ENCODE measurements around the gene TMEM131L. TPM values are rescaled to one million over a fixed set of nuclear protein-coding genes. Genes with fewer than 3 reads are reported as not detected.

Gene TMEM131L
- total RNA-seq, 1 experiment from 2014 or later = 14.6 TPM

- Histone ChIP-seq H2BK5ac (ENCODE audit: insufficient read length, low read length) (no peak overlapping the region), H4K8ac (replicated peaks; ENCODE audit: insufficient read length, low read depth, low read length) (no peak overlapping the region), H3K14ac (ENCODE audit: insufficient read depth, low read length) (no peak overlapping the region), H4K5ac (ENCODE audit: insufficient read length, low read depth, low read length) (no peak overlapping the region), H3K9ac (ENCODE audit: extremely low read depth, insufficient read length, low read length) (no peak overlapping the region), H3K4me1 (ENCODE audit: insufficient read depth, low read length) (no peaks in the 10 kb centered on the region), H3K23ac (ENCODE audit: insufficient read length, low read depth, low read length) (no peak overlapping the region), H3T11ph (ENCODE audit: low read length) (no peak overlapping the region), H2BK20ac (ENCODE audit: low read depth, low read length, poor library complexity, severe bottlenecking) (no peak overlapping the region), H3K18ac (ENCODE audit: insufficient read length, low read depth, low read length) (no peak overlapping the region), H2BK15ac (ENCODE audit: low read depth, low read length) (no peak overlapping the region), H3K79me2 (ENCODE audit: insufficient read depth, low read length) (no peaks in the 10 kb centered on the region), H2BK120ac (ENCODE audit: low read depth, low read length, poor library complexity, severe bottlenecking) (no peak overlapping the region), H2BK12ac (ENCODE audit: insufficient read length, low read depth, low read length) (no peak overlapping the region), H4K91ac (ENCODE audit: insufficient read length, low read depth, low read length) (no peak overlapping the region), H3K23me2 (ENCODE audit: insufficient read length, low read depth, low read length, poor library complexity, severe bottlenecking) (no peaks in the 10 kb centered on the region), H3K56ac (ENCODE audit: insufficient read length, low read depth, low read length) (no peak overlapping the region), H2AK5ac (ENCODE audit: insufficient read length, low read length) (no peak overlapping the region), H3K27me3 (ENCODE audit: insufficient read depth, low read length) (no peaks in the 10 kb centered on the region), H2AFZ (ENCODE audit: low read length) (no peak overlapping the region), H3K79me1 (ENCODE audit: insufficient read depth, low read depth, low read length, poor library complexity, severe bottlenecking) (no peaks in the 10 kb centered on the region), H3K4me2 (ENCODE audit: insufficient read depth, insufficient read length, low read length) (no peak overlapping the region), H4K20me1 (ENCODE audit: control insufficient read depth, insufficient read depth, insufficient read length) (no peaks in the 10 kb centered on the region), H3K4ac (ENCODE audit: low read depth, low read length) (no peak overlapping the region), H3K9me3 (ENCODE audit: control insufficient read depth, low read depth, low read length) (no peaks in the 10 kb centered on the region), H3K27ac (ENCODE audit: insufficient read length, low read depth, low read length) (no peak overlapping the region)
- TF ChIP-seq CTCF (conservative IDR thresholded peaks at IDR 0.05) = no peak
- Mint-ChIP-seq H3K36me3 (ENCODE audit: insufficient read depth in 1 of 3, low read depth in 3 of 3) (peaks cover 41 to 72% (median 60%) of the 10 kb centered on the region in 3 experiments), H3K27me3 (ENCODE audit: low read depth) (no peaks in the 10 kb centered on the region), H3K9me3 (no peaks in the 10 kb centered on the region; a peak in 2 of 5 replicates), H3K4me1 (peaks cover 13 to 14% of the 10 kb centered on the region in 2 experiments), H3K4me3 (no peak overlapping the region), H3K27ac (peak overlapping the region; percentile 1 to 61 (median 17); a peak in 3 of 7 replicates)
- no peak for DNase-seq
- no CpG with 5 or more reads among the region's 8 CpGs for WGBS (ENCODE audit: extremely low coverage, insufficient read length, low lambda C conversion rate)
These were observed 162.7 kb downstream of the TMEM131L start for GRCh38 chr4:153628796-153629315.

Measured in H9 (cell line).